ENCODE results near the gene EIF2A.

The EIF2A gene

GRCh38 chr3:150545419-150546225 is 965 bp upstream of the EIF2A start:
- peak; percentile 21 for DNase-seq (ENCODE audit: low spot score)
- ChIA-PET POLR2A (ENCODE audit: low non-redundant PET) (interaction anchor here (0.7 to 1.2 kb wide), 2 partner anchors 8 to 49 kb away, joined by 3 to 4 read pairs; no protein-coding TSS in a partner anchor), CTCF (interaction anchor here (0.7 to 1.4 kb wide), 3 partner anchors 25 to 234 kb away, joined by 3 read pairs; partner anchors contain the start of gene SELENOT)
- no peak for TF ChIP-seq CTCF (conservative IDR thresholded peaks at IDR 0.05; ENCODE audit: low read depth)
- H3K27ac ChIP-seq = peak overlapping the region; percentile 94

- CTCF ChIA-PET = interaction anchor here (0.6 kb wide), 1 partner anchor 235 kb away, joined by 3 read pairs; no protein-coding TSS in a partner anchor
- peak; percentile 8 for DNase-seq (ENCODE audit: low spot score)
Observed at GRCh38 chr3:150547045-150547741, 606 bp downstream of the EIF2A start.

GRCh38 chr3:150555859-150556436 is 9.4 kb downstream of the EIF2A start:
- no peak overlapping the region for H3K27ac ChIP-seq
- ChIA-PET CTCF (interaction anchor here (0.8 kb wide), 1 partner anchor 146 kb away, joined by 3 read pairs; no protein-coding TSS in a partner anchor), POLR2A (ENCODE audit: low non-redundant PET) (no interaction called here)
- DNase-seq (ENCODE audit: low spot score) = no peak
- no peak for TF ChIP-seq CTCF (conservative IDR thresholded peaks at IDR 0.05; ENCODE audit: low read depth)

More at GRCh38 chr3:150547045-150547741, 606 bp downstream of the EIF2A start:
- peak overlapping the region; percentile 94 for H3K27ac ChIP-seq
- POLR2A ChIA-PET (ENCODE audit: low non-redundant PET) = interaction anchor here (1.2 kb wide), 1 partner anchor 10 kb away, joined by 4 read pairs; no protein-coding TSS in a partner anchor
- no peak for TF ChIP-seq CTCF (conservative IDR thresholded peaks at IDR 0.05; ENCODE audit: low read depth)

- TF ChIP-seq CTCF (conservative IDR thresholded peaks at IDR 0.05; ENCODE audit: low read depth) = no peak
- no peak overlapping the region for H3K27ac ChIP-seq
- ChIA-PET POLR2A (ENCODE audit: low non-redundant PET) (no interaction called here), CTCF (interaction anchor here (0.8 kb wide), 1 partner anchor 147 kb away, joined by 3 read pairs; no protein-coding TSS in a partner anchor)
- DNase-seq (ENCODE audit: low spot score) = no peak
Observed at GRCh38 chr3:150556792-150557191, 10.2 kb downstream of the EIF2A start.

GRCh38 chr3:150557725-150558124 is 11.1 kb downstream of the EIF2A start:
- POLR2A ChIA-PET (ENCODE audit: low non-redundant PET) = no interaction called here
- CTCF ChIA-PET = no interaction called here
- no peak overlapping the region for H3K27ac ChIP-seq
- no peak for DNase-seq (ENCODE audit: low spot score)
- no peak for TF ChIP-seq CTCF (conservative IDR thresholded peaks at IDR 0.05; ENCODE audit: low read depth)

- no peak overlapping the region for H3K27ac ChIP-seq
- POLR2A ChIA-PET (ENCODE audit: low non-redundant PET) = no interaction called here
- DNase-seq (ENCODE audit: low spot score) = no peak
- TF ChIP-seq CTCF (conservative IDR thresholded peaks at IDR 0.05; ENCODE audit: low read depth) = no peak
- CTCF ChIA-PET = interaction anchor here (0.7 kb wide), 1 partner anchor 121 kb away, joined by 4 read pairs; no protein-coding TSS in a partner anchor
Observed at GRCh38 chr3:150564243-150564642, 17.7 kb downstream of the EIF2A start.
